Kidney epithelial cell (primary cell): ENCODE data around the gene DHTKD1. TPM values are rescaled to one million over a fixed set of nuclear protein-coding genes. Genes with fewer than 3 reads are reported as not detected.
"Not testable (repeated sequence)": the region's sequence is repeated elsewhere in the genome, so short reads cannot be mapped to it uniquely, and the experiment has no call there.

Experiments used
- DNase-seq: peaks from one replicate; pipeline ENCODE4 v3.0.0-alpha.2; 2010; ENCODE audit warnings: low read depth
- H3K27me3 ChIP-seq: 2 replicates; pipeline ENCODE4 v1.6.0; 2011; ENCODE audit warnings: low read length; ENCODE audit not compliant: control insufficient read depth, insufficient read depth
- H3K36me3 ChIP-seq: 2 replicates; pipeline ENCODE4 v1.5.1; 2011; ENCODE audit warnings: low read length; ENCODE audit not compliant: control insufficient read depth, insufficient read depth
- H3K4me3 ChIP-seq: 2 replicates; pipeline ENCODE4 v1.5.1; 2011; ENCODE audit warnings: low read depth, mild to moderate bottlenecking, control low read depth, low read length
- CTCF ChIP-seq: IDR thresholded peaks from 2 replicates; pipeline ENCODE4 v1.5.1; 2011; ENCODE audit warnings: mild to moderate bottlenecking, moderate library complexity, low read length, control low read depth, inconsistent platforms; ENCODE audit not compliant: insufficient read depth, poor library complexity, severe bottlenecking
- total RNA-seq: library from RNA; depleted of rRNA; stranded (reverse); fragments of >200 nt; gene quantifications from 2 replicates; pipeline ENCODE4 v1.2.3, GENCODE V29; 2015

The DHTKD1 gene
- total RNA-seq, 1 donor from 2014 or later, result 17.3 TPM

- H3K36me3 ChIP-seq, result peaks cover 1% of the 10 kb centered on the region
- no peak for DNase-seq
- no peak overlapping the region for H3K4me3 ChIP-seq
- no peak for TF ChIP-seq CTCF
- H3K27me3 ChIP-seq, result no peaks in the 10 kb centered on the region
Measured at GRCh38 chr10:12162927-12163326, 94.2 kb downstream of the DHTKD1 start.

- no peak for TF ChIP-seq CTCF
- DNase-seq, result no peak
- Histone ChIP-seq H3K27me3 (no peaks in the 10 kb centered on the region), H3K4me3 (no peak overlapping the region), H3K36me3 (peaks cover 1% of the 10 kb centered on the region)
Measured at GRCh38 chr10:12164085-12164484, 95.3 kb downstream of the DHTKD1 start.

DNA sequence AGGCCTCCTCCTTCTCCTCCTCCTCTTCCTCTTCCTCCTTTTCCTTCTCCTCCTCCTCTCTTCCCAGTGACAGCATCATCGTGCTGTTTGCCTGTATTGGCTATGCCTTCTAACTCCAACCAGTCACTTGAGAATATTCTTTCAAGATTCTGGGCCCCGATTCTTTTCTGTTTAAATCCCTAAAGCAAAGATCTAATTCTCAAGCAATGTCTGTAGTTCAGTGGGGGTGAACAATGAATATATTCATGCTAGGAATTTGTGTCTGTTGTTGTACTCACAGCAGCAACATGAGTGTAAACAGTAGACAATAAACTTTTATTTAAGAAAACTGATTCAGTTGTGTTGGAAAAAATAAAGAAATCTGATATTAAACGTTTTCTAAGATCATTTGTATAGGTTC is 96.3 kb downstream of the DHTKD1 start:
- DNase-seq, result no peak
- Histone ChIP-seq H3K4me3 (no peak overlapping the region), H3K36me3 (peaks cover 1% of the 10 kb centered on the region), H3K27me3 (no peaks in the 10 kb centered on the region)
- no peak for TF ChIP-seq CTCF

GRCh38 chr10:12165999-12166775 is 97.4 kb downstream of the DHTKD1 start:
- no peak overlapping the region for H3K4me3 ChIP-seq
- H3K36me3 ChIP-seq, result peaks cover 1% of the 10 kb centered on the region
- no peak for TF ChIP-seq CTCF
- no peak for DNase-seq
- no peaks in the 10 kb centered on the region for H3K27me3 ChIP-seq

DNA sequence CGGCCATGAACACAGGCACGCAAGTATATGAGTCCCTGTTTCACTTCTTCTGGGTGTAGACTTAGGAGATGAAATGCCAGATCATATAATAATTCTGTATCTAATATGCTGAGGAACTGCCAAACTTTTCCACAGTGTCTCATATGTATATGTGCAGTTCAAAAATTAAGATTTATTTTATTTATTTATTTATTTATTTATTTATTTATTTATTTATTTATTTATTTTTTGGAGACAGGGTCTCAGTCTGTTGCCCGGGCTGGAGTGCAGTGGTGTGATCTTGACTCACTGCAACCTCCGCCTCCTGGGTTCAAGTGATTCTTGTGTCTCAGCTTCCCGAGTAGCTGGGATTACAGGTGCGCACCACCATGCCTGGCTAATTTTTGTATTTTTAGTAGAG is 102.8 kb downstream of the DHTKD1 start:
- not testable (repeated sequence) for H3K36me3 ChIP-seq, H3K27me3 ChIP-seq, DNase-seq, H3K4me3 ChIP-seq

Other genes with a start within 250 kb of the DHTKD1 start
- gene PROSER2, start 245.6 kb upstream of the DHTKD1 start, total RNA-seq, result 47.6 and 58.8 TPM in 2 replicates
- gene UPF2, start 26.1 kb upstream of the DHTKD1 start, total RNA-seq, result 12.0 and 13.9 TPM in 2 replicates
- gene SEC61A2, start 60.7 kb downstream of the DHTKD1 start, total RNA-seq, result 7.6 and 7.8 TPM in 2 replicates
- 56.8 and 77.2 TPM in 2 replicates for gene NUDT5, start 126.9 kb downstream of the DHTKD1 start, total RNA-seq
- gene CDC123, start 127.2 kb downstream of the DHTKD1 start, total RNA-seq, result 89.2 and 93.4 TPM in 2 replicates